Measurements from ENCODE around the gene RTN1.

The RTN1 gene

DNA sequence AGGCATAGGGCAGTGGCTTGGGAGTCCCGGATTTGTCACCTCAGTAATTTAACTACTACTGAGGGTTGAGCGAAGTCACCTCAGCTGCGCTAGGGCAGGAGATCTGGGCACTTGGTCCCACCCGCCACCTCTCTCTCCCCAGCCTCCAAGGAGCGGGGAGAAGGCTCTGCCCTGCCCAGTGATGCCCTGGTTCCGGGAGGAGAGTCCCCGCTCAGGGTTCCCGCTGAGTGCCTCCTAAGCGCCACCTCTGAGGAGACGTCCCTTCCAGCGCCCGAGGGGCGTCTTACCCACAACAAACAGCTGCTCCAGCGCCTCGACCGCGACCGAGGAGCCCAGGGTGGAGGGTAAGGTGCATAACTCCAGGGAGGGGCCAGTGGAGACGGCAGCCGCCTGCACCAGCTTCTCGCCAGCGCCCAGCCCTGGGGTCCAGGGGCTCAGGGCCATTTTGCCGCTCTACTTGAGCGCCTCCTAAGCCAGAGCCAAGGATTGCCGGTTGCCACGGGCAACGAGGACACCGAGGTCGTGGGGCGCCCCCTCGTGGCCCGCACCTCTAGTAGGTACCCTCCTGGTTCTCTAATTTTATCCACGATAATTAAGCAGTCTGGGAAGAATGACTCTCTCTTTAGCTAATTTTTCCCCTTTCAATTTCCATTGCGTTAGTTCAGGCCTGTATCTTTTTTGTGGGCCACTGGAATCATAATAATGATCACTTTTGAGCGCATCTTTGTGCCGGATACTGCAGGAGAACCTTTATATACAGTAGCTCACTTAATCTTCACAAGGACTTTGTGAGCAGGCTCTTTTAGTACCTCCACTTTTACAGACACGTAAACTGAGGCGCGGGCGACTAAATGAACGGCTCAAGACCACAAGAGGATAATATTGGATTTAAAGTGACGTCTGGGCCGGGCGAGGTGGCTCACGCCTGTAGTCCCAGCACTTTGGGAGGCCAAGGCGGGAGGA is 294.0 kb downstream of the RTN1 start, which contains the start of gene CCDC175:
Gene CCDC175, minus strand, starts transcription at position 481 of the 963 bp plus-strand sequence. Its CDS starts 37 bp downstream, at position 444.
- in situ Hi-C loops (cut with MboI; ENCODE audit: low sequenced_read_pairs) = no loop called here

DNA sequence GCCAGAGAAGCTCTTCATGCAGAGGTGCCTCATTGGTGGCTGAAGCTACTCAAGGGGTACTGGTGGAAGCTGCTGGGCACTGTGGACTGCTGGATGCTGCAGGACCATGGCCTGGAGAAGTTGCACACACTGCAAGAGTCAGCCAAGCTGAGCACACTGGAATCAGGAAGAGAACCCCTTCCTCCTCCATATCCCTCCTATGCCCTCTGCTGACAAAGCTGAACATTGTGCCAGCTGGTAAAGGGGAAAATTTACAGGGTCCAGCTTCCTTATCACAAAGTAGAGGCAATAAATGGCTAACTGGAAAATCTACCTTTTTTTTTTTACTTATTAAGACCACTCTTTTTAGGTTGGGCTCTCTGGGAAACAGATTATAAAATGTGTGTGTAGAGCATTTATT is 300.5 kb downstream of the RTN1 start:
- in situ Hi-C loops (cut with MboI; ENCODE audit: low sequenced_read_pairs) = no loop called here

DNA sequence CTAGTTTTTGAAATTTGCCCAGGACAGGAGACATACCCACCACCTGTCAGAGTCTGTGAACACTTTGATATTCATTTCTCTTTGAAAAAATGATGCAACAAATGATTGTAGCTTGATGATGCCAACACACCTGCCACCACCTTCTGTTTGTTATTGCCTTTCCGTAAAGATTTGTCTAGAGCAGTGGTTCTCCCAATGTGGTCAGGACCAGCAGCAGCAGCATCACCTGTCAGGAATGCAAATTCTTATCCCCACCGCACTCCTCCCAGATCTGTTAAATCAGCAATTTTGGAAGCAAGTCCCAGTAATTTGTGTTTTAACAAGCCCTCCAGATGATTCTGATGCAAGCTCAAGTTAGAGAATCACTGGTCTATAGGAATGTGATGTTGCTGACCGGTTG is 303.9 kb downstream of the RTN1 start:
- in situ Hi-C loops (cut with MboI; ENCODE audit: low sequenced_read_pairs) = no loop called here

DNA sequence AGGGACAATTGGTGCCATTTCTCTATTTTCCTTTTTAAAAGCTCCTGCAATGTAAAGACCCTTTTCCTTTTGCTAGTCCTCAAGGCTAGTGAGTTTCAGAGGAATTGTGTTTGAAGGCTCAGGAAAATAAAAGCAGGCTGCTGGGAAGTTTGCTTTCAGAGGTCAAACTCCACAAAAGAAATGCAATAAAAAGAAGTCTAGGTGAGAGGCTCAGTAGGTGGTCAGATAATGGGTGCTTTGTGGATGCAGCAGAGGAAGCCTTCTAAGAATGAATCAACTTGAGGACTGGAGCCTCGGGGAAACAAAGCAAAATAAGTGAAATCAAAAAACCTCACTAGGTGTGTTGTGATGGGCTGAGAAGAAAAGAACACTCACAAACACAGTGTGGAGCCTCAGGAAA is 304.3 kb downstream of the RTN1 start:
- in situ Hi-C loops (cut with MboI; ENCODE audit: low sequenced_read_pairs) = no loop called here

DNA sequence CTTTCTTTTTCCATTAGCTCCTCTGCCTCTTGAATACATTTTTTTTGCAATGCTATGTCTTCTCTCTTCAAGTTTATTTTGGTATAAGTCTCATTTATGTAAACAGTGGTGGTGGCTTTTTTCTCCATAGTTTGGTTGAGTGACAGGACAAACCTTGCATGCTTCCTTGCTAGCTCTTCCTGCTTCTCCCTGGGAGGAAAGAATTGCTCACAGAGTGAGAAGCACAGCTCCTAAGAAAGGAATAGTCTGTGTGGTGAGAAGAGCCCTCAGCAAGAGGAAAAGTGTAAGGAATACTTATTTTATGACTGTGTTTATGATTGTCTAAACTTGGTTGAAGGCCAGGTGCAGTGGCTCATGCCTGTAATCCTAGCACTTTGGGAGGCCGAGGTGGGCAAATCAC is 305.5 kb downstream of the RTN1 start:
- in situ Hi-C loops (cut with MboI; ENCODE audit: low sequenced_read_pairs) = no loop called here

DNA sequence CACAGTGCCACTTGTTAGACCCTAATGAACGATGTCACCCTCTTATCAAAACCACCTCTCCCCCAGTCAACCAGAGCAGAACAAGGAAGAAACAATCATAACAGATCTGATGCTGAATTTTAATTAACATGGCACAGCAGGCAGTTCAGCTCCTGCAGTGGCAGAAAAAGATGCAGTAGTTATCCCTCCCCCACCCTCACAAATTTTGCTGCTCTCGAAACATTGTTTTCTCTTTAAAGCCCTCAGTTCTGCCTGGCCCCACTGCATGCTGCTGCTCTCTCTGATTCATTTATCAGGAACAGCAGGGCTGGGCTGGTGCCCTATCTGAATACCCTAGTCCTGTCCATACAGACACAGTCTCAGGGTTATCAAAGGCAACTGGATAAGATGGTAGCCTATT is 306.2 kb downstream of the RTN1 start:
- in situ Hi-C loops (cut with MboI; ENCODE audit: low sequenced_read_pairs) = no loop called here

DNA sequence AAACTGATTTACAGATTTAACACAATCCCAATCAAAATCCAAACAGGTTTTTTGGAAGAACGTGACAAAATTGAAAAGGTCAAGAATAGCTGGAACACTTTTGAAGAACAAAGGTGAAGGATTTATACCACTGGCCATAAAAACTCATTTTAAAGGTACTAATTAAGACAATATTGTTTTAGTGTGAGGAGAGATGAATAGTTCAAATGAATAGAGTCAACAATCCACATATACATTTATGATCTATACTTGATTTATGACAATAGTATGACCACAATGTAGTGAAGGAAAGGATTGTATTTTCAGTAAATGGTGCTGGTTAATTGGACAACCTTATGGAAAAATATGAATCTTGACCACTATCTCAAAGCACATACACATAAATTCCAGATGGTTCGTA is 323.3 kb downstream of the RTN1 start:
- in situ Hi-C loops (cut with MboI; ENCODE audit: low sequenced_read_pairs) = no loop called here
